Mucosa of descending colon (tissue), 3 donors: ENCODE results near the gene RWDD3. TPM values are rescaled to one million over a fixed set of nuclear protein-coding genes. Genes with fewer than 3 reads are reported as not detected.

Experiments
- ATAC-seq: fragments of 200-7000 bp; cut with Tn5 transposase; one replicate; pipeline ENCODE4 v1.9.1; 2020; ENCODE audit warnings: mild to moderate bottlenecking, moderate library complexity
- DNase-seq, 3 donors: peaks; one replicate each; pipeline ENCODE4 v3.0.0-alpha.2; 2020
- H3K36me3 ChIP-seq: fragments of 200-600 bp; one replicate; pipeline ENCODE4 v1.8.0; 2021; ENCODE audit warnings: low read depth, mild to moderate bottlenecking
- H3K4me1 ChIP-seq: fragments of 200-600 bp; one replicate; pipeline ENCODE4 v1.8.0; 2021; ENCODE audit warnings: low read depth, mild to moderate bottlenecking
- H3K4me3 ChIP-seq: fragments of 200-600 bp; one replicate; pipeline ENCODE4 v1.8.0; 2021; ENCODE audit warnings: mild to moderate bottlenecking
- H3K9me3 ChIP-seq: fragments of 200-600 bp; one replicate; pipeline ENCODE4 v1.8.0; 2021; ENCODE audit warnings: mild to moderate bottlenecking
- intact Hi-C, 2 donors: fragments of 100-400 bp; cut with DNase I in 1 of 2; cut with micrococcal nuclease in 1 of 2; formaldehyde crosslinking; loops; one replicate each; pipeline versions ENCODE4 v1.11.0 to v1.11.1; 2022; cut with DNase I, micrococcal nuclease
- total RNA-seq, 3 donors: library from RNA; stranded (reverse); fragmentation: NEBNext Ultra II Directional in 2 of 3; extraction: Animal tissue kit (Norgen Biotek cat#: 25700) in 2 of 3; gene quantifications; one replicate each; pipeline versions ENCODE4 v1.2.1 to v1.2.4, GENCODE V29; 2021 to 2023
- TF ChIP-seq, protein P1 (sequence below): fragments of 200-600 bp; IDR thresholded peaks from one replicate; pipeline ENCODE4 v1.8.0; 2022; ENCODE audit warnings: antibody characterized with exemption, mild to moderate bottlenecking
- donor health status: DM: no; HTN: no; CAD: no; lungs with moderate emphysema.
- donor health status: DM: no; HTN: no; CAD: no.
- donor health status: DM: no; HTN: yes; CAD: no.

The RWDD3 gene
- total RNA-seq, 3 donors from 2014 or later, result 14.2 to 16.9 (median 15.5) TPM

DNA sequence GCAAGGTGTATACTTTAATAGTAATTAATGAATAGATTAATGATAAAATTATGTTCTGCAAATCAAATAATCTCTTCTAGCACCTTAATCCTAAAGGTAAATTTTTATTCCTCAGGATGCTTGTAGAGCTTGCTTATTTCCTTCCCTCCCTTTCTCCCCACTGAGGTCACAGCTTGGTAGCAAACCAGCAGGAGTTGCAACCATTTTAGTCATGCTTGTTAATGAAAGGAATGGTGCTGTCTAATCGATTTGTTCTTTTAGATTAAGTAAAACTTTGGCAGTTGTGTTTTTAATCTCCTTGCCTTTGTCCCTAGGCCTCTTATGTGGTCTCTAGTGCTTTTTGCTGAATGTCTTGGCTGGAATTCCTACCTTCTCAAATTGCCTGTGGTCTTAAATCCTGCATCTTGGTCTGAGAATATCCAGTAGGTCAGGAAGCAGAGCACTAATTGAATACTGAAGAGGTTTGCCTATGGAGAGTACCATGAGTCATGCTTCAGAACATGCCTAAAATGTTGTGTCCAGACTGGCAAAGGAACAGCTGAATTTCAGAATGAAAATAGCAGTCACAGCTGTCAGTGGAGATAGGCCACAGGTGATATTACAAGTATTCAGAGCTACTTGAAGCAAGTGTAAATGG, 36.3 kb upstream of the RWDD3 start:
- Histone ChIP-seq H3K4me3 (no peak overlapping the region), H3K36me3 (no peaks in the 10 kb centered on the region), H3K4me1 (no peaks in the 10 kb centered on the region), H3K9me3 (no peaks in the 10 kb centered on the region)
- no peak for ATAC-seq
- TF ChIP-seq, protein P1, sequence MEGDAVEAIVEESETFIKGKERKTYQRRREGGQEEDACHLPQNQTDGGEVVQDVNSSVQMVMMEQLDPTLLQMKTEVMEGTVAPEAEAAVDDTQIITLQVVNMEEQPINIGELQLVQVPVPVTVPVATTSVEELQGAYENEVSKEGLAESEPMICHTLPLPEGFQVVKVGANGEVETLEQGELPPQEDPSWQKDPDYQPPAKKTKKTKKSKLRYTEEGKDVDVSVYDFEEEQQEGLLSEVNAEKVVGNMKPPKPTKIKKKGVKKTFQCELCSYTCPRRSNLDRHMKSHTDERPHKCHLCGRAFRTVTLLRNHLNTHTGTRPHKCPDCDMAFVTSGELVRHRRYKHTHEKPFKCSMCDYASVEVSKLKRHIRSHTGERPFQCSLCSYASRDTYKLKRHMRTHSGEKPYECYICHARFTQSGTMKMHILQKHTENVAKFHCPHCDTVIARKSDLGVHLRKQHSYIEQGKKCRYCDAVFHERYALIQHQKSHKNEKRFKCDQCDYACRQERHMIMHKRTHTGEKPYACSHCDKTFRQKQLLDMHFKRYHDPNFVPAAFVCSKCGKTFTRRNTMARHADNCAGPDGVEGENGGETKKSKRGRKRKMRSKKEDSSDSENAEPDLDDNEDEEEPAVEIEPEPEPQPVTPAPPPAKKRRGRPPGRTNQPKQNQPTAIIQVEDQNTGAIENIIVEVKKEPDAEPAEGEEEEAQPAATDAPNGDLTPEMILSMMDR, result no peak
- no peak for DNase-seq
- intact Hi-C loops, result no loop called here

DNA sequence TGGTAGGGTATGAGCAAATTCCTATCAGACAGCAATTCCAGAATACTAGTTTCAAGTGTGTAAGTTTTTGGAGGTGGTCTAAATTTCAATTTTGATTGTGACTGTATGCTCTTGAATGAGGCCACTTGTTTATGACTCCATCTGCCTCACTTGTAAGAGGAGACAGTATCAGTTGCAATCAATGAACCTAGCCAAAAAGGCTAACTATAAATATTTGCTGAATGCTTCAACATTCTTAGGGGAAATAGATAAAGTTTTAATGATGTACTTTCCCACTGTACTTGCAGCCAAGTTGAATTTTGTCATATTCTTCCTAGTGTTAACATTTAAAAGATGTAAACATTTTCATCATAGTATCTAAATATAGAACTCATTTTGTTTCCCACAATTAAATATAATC, 32.1 kb upstream of the RWDD3 start:
- no peaks in the 10 kb centered on the region for H3K36me3 ChIP-seq
- ATAC-seq, result no peak
- H3K4me1 ChIP-seq, result no peaks in the 10 kb centered on the region
- TF ChIP-seq, protein P1, result no peak
- intact Hi-C loops, result no loop called here
- no peaks in the 10 kb centered on the region for H3K9me3 ChIP-seq
- no peak overlapping the region for H3K4me3 ChIP-seq
- DNase-seq, result no peak

DNA sequence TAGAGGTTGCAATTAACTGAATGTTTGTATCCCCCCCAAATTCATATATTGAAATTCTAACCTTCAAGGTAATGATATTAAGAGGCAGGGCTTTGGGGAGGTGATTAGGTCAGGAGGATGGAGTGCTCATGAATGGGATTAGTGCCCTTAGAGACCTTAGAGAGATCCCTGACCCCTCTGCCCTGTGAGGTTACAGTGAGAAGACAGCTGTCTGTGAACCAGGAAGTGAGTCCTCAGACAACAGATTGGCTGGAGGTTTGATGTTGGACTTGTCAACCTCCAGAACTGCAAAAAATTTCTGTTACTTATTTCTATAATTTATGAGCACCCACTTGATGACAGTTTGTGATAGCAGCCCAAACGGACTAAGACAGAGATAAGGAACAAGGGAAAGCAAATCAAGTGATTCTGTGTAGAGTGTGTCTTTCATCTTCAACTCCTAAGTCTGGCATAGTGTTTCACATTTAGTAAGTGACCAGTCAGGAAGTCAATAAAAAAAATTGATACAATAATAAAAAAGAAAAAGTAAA, 30.0 kb upstream of the RWDD3 start:
- intact Hi-C loops, result no loop called here
- DNase-seq, result no peak

DNA sequence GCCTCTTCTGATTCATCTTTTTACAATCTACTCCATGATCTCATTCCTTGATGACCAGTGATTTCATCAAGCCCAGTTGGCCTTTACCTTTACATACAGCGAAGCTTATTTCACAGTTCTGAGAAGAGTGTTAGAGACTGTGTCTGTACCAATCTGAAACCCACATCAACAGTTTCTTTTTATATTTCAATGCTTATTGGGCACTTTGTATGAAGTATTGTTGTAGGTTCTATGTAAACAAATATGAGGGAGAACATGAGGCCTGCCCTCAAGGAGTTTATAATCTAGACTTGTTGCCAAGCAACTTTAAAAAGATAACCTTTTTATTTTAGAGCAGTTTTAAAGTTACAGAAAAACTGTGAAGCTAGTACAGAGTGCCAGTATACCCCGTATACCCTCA, 27.5 kb upstream of the RWDD3 start:
- Histone ChIP-seq H3K9me3 (no peaks in the 10 kb centered on the region), H3K36me3 (no peaks in the 10 kb centered on the region), H3K4me1 (no peaks in the 10 kb centered on the region), H3K4me3 (no peak overlapping the region)
- TF ChIP-seq, protein P1, result no peak
- DNase-seq (no peak), ATAC-seq (no peak)
- intact Hi-C loops, result no loop called here

More for the DNA sequence above, 30.0 kb upstream of the RWDD3 start:
- no peaks in the 10 kb centered on the region for H3K9me3 ChIP-seq
- H3K36me3 ChIP-seq, result no peaks in the 10 kb centered on the region
- TF ChIP-seq, protein P1, result no peak
- no peak overlapping the region for H3K4me3 ChIP-seq
- H3K4me1 ChIP-seq, result no peaks in the 10 kb centered on the region
- peak; percentile 48 for ATAC-seq

DNA sequence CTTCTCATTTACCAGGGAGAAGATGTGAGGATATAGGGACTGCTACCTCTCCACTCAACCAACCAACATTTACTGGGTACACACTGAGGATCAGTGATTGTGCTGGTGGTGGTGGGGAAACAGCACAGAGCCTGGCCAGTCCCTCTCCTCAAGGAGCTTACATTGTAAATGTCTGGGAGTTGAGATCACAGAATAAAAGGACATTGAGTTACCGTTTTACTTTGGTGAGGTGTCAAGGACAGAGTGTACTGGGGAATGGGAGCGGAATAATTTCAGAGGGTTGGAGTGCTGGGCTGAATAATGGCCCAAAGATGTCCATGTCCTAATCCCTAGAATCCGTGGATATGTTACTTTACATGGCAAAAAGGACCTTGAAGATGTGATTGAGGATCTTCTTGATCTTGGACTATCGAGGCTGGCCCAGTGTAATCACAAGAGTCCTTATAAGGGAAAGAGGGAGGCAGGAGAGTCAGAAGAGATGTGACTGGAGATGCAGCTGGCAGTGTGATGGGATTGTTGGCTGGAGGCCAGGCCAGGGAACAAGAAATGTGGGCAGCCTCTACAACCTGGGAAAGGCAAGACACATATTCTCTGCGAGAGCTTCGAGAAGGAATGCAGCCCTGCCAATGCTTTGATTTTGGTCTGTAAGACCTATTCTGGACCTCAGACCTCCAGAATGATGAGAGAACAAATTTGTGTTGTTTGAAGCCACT, 26.6 kb upstream of the RWDD3 start:
- H3K9me3 ChIP-seq, result no peaks in the 10 kb centered on the region
- H3K36me3 ChIP-seq, result no peaks in the 10 kb centered on the region
- no peak for DNase-seq
- no peak overlapping the region for H3K4me3 ChIP-seq
- TF ChIP-seq, protein P1, result no peak
- no peak for ATAC-seq
- intact Hi-C loops, result no loop called here
- no peaks in the 10 kb centered on the region for H3K4me1 ChIP-seq
